GM18508 (cell line): ENCODE results near the gene SLC14A1.
A peak's percentile ranks its signal among the peaks of the same experiment; 100 is the strongest.
"Not testable (repeated sequence)": the region's sequence is repeated elsewhere in the genome, so short reads cannot be mapped to it uniquely, and the experiment has no call there.

Experiments
- ATAC-seq: cut with Tn5 transposase; IDR thresholded peaks from one replicate; pipeline ENCODE4 v1.9.1; 2021; ENCODE audit warnings: moderate number of reproducible peaks; ENCODE audit not compliant: insufficient read depth, unreplicated experiment

The SLC14A1 gene

GRCh38 chr18:45753286-45753685, 29.3 kb downstream of the SLC14A1 start:
- ATAC-seq, result no peak

- ATAC-seq, result no peak
Observed at GRCh38 chr18:45755934-45756333, 32.0 kb downstream of the SLC14A1 start.

- no peak for ATAC-seq
Observed at GRCh38 chr18:45757005-45757404, 33.0 kb downstream of the SLC14A1 start.

GRCh38 chr18:45757644-45758043, 33.7 kb downstream of the SLC14A1 start:
- not testable (repeated sequence) for ATAC-seq

- ATAC-seq, result no peak
Observed at GRCh38 chr18:45760462-45761036, 36.6 kb downstream of the SLC14A1 start.

GRCh38 chr18:45761512-45762114, 37.6 kb downstream of the SLC14A1 start:
- no peak for ATAC-seq

- no peak for ATAC-seq
Observed at GRCh38 chr18:45764000-45764686, 40.2 kb downstream of the SLC14A1 start.

- ATAC-seq, result no peak
Observed at GRCh38 chr18:45765796-45766195, 41.8 kb downstream of the SLC14A1 start.

- no peak for ATAC-seq
Observed at GRCh38 chr18:45771587-45772480, 47.9 kb downstream of the SLC14A1 start.

GRCh38 chr18:45774065-45774521, 50.1 kb downstream of the SLC14A1 start:
- ATAC-seq, result peak; percentile 42

GRCh38 chr18:45775241-45775676, 51.3 kb downstream of the SLC14A1 start:
- ATAC-seq, result no peak

GRCh38 chr18:45775743-45776142, 51.8 kb downstream of the SLC14A1 start:
- no peak for ATAC-seq

GRCh38 chr18:45777393-45777792, 53.4 kb downstream of the SLC14A1 start:
- no peak for ATAC-seq

GRCh38 chr18:45780568-45780967, 56.6 kb downstream of the SLC14A1 start:
- ATAC-seq, result no peak

- no peak for ATAC-seq
Observed at GRCh38 chr18:45782662-45783061, 58.7 kb downstream of the SLC14A1 start.

- no peak for ATAC-seq
Observed at GRCh38 chr18:45783097-45784075, 59.4 kb downstream of the SLC14A1 start.

GRCh38 chr18:45785134-45785533, 61.2 kb downstream of the SLC14A1 start:
- no peak for ATAC-seq

GRCh38 chr18:45786941-45787340, 63.0 kb downstream of the SLC14A1 start:
- no peak for ATAC-seq

- ATAC-seq, result no peak
Observed at GRCh38 chr18:45787346-45787745, 63.4 kb downstream of the SLC14A1 start.
